ENCODE results near the gene CADPS. TPM values are rescaled to one million over a fixed set of nuclear protein-coding genes. Genes with fewer than 3 reads are reported as not detected.

Gene CADPS
- total and polyA plus RNA-seq, 2 of the 4 experiments (the other 2 are of a cell fraction) = not detected

GRCh38 chr3:62557983-62558382, 317.2 kb downstream of the CADPS start:
- no peaks in the 10 kb centered on the region for H3K79me1 ChIP-seq (ENCODE audit: low read depth in 1 of 2, low read length in 2 of 2)
- H4K20me1 ChIP-seq (ENCODE audit: insufficient read depth, low read length) = no peaks in the 10 kb centered on the region
- no peak overlapping the region for H2BK20ac ChIP-seq (ENCODE audit: low read depth, low read length)
- no peaks in the 10 kb centered on the region for H3K36me3 ChIP-seq (ENCODE audit: control insufficient read depth, insufficient read depth, low read length)
- H4K91ac ChIP-seq (ENCODE audit: insufficient read depth, low read depth, low read length) = no peak overlapping the region
- no peak overlapping the region for H2BK15ac ChIP-seq (ENCODE audit: low read depth, low read length)
- H2AFZ ChIP-seq (replicated peaks; ENCODE audit: low read length, poor library complexity) = peak overlapping the region; percentile 66
- no peak overlapping the region for H2BK5ac ChIP-seq (ENCODE audit: low read depth, low read length, poor library complexity, severe bottlenecking)
- dilution Hi-C loops (cut with HindIII; ENCODE audit: low sequenced_read_pairs, unreplicated experiment) = no loop called here
- no peak overlapping the region for H3K27ac ChIP-seq (ENCODE audit: insufficient read depth, low read length)
- no TSS peak for BruUV-seq (replicated peaks)
- H3K9ac ChIP-seq (ENCODE audit: low read depth, low read length) = no peak overlapping the region
- H2AK5ac ChIP-seq (ENCODE audit: low read depth, low read length) = no peak overlapping the region
- H4K5ac ChIP-seq (ENCODE audit: low read depth, low read length) = no peak overlapping the region
- H3K27me3 ChIP-seq (ENCODE audit: control insufficient read depth, insufficient read depth, low read length) = peaks cover 2% of the 10 kb centered on the region
- H3K56ac ChIP-seq (ENCODE audit: extremely low read depth, insufficient read depth, low read length) = no peak overlapping the region
- H2AK9ac ChIP-seq (replicated peaks; ENCODE audit: low read depth, low read length, poor library complexity) = no peak overlapping the region
- no peak overlapping the region for H3K23ac ChIP-seq (ENCODE audit: low read depth, low read length)
- no peak overlapping the region for H2BK120ac ChIP-seq (ENCODE audit: low read depth, low read length)
- ChIA-PET POLR2A (ENCODE audit: unreplicated experiment) (no interaction called here), CTCF (interaction anchor here (1.8 kb wide), 1 partner anchor 224 kb away, joined by 4 read pairs; no protein-coding TSS in a partner anchor)
- no peak overlapping the region for H3K4me3 ChIP-seq (ENCODE audit: insufficient read depth, low read depth, low read length)
- peaks cover 4% of the 10 kb centered on the region; the same call in 1 of the 2 replicates for H3K9me1 ChIP-seq (ENCODE audit: insufficient read depth, low read length)
- ATAC-seq (ENCODE audit: low read depth) (no peak), DNase-seq (no peak)
- no peak for TF ChIP-seq ELK1 (IDR thresholded peaks at IDR 0.05; ENCODE audit: borderline replicate concordance, low read depth, low read length)
- no peak for TF ChIP-seq BHLHE40 (IDR thresholded peaks at IDR 0.05; ENCODE audit: low read depth, low read length)
- no peak for TF ChIP-seq CTCF (conservative IDR thresholded peaks at IDR 0.05; ENCODE audit: low read depth, low read length)
- TF ChIP-seq SMC3 (IDR thresholded peaks at IDR 0.05; ENCODE audit: low read depth, low read length) = no peak
- no peak for TF ChIP-seq MAZ (IDR thresholded peaks at IDR 0.05; ENCODE audit: borderline replicate concordance, low read depth, low read length)
- TF ChIP-seq RCOR1 (IDR thresholded peaks at IDR 0.05; ENCODE audit: insufficient replicate concordance, low read length) = no peak
- no peak for TF ChIP-seq CHD1 (IDR thresholded peaks at IDR 0.05; ENCODE audit: low read depth, low read length)
- no peak for TF ChIP-seq CEBPB (IDR thresholded peaks at IDR 0.05; ENCODE audit: low read depth, low read length)
- TF ChIP-seq RFX5 (IDR thresholded peaks at IDR 0.05; ENCODE audit: low read depth, low read length) = no peak
- TF ChIP-seq NFE2L2 (IDR thresholded peaks at IDR 0.05; ENCODE audit: low read depth, low read length) = no peak
- H3K14ac ChIP-seq (replicated peaks; ENCODE audit: low read depth, low read length) = no peak overlapping the region
- in situ Hi-C loops (cut with MboI; ENCODE audit: low sequenced_read_pairs) = loop anchor here (10.0 kb wide), 1 partner anchor 353 kb away; no protein-coding TSS in a partner anchor
- intact Hi-C loops (cut with micrococcal nuclease) = no loop called here
- WGBS, 2 experiments (ENCODE audit: extremely low coverage in 2 of 2, insufficient read length in 1 of 2) = no CpG with 5 or more reads among the region's 5 CpGs
- no peak overlapping the region for H3K4ac ChIP-seq (ENCODE audit: low read depth, low read length)
- H3K18ac ChIP-seq (ENCODE audit: low read depth, low read length) = no peak overlapping the region
- H3K9me3 ChIP-seq (ENCODE audit: control insufficient read depth, insufficient read depth, low read length) = no peaks in the 10 kb centered on the region
- H3K4me1 ChIP-seq (ENCODE audit: control insufficient read depth, insufficient read depth, low read length) = peaks cover 2% of the 10 kb centered on the region; the same call in 1 of the 2 replicates
- H3K4me2 ChIP-seq (ENCODE audit: low read depth, low read length) = no peak overlapping the region
- H4K8ac ChIP-seq (ENCODE audit: low read depth in 2 of 2, low read length in 2 of 2) = no peak overlapping the region
